Thoracic aorta (tissue), 2 donors: ENCODE results near the gene BCAR1. TPM values are rescaled to one million over a fixed set of nuclear protein-coding genes. Genes with fewer than 3 reads are reported as not detected.
A peak's percentile ranks its signal among the peaks of the same experiment; 100 is the strongest.

Experiments
- ATAC-seq: fragments of 150-250 bp; one replicate; pipeline ENCODE4 v1.8.0; 2017; ENCODE audit warnings: low read depth; ENCODE audit not compliant: insufficient number of reproducible peaks, low FRiP score
- DNase-seq: peaks from one replicate; pipeline ENCODE4 v3.0.0-alpha.2; 2020; ENCODE audit warnings: low spot score
- H3K27ac ChIP-seq, 2 donors: fragments of 200-600 bp; sonication (generic); 1 replicate in 1 of 2; 2 replicates in 1 of 2; pipeline ENCODE4 v1.5.1; 2016; ENCODE audit warnings: mild to moderate bottlenecking in 2 of 2, moderate library complexity in 2 of 2
- H3K27me3 ChIP-seq: fragments of 200-600 bp; sonication (generic); replicated peaks from 2 replicates; pipeline ENCODE4 v1.6.0; 2016; ENCODE audit warnings: mild to moderate bottlenecking; ENCODE audit not compliant: insufficient read depth
- H3K36me3 ChIP-seq: fragments of 200-600 bp; sonication (generic); one replicate; pipeline ENCODE4 v1.5.1; 2016
- H3K4me1 ChIP-seq, 2 donors: fragments of 200-600 bp; sonication (generic); 1 replicate in 1 of 2; 2 replicates in 1 of 2; pipeline versions ENCODE4 v1.5.1 to v1.6.0; 2016; ENCODE audit warnings: low read depth in 2 of 2, mild to moderate bottlenecking in 1 of 2; ENCODE audit not compliant: control insufficient read depth in 1 of 2
- H3K4me3 ChIP-seq: fragments of 200-600 bp; sonication (generic); 2 replicates; pipeline ENCODE4 v1.5.1; 2016; ENCODE audit warnings: mild to moderate bottlenecking
- H3K9me3 ChIP-seq: fragments of 200-600 bp; sonication (generic); 2 replicates; pipeline ENCODE4 v1.5.1; 2016
- CTCF ChIP-seq: fragments of 200-600 bp; sonication (generic); IDR thresholded peaks from one replicate; pipeline ENCODE4 v1.5.1; 2019; ENCODE audit warnings: antibody characterized with exemption
- total RNA-seq, 2 donors: library from RNA; depleted of rRNA; stranded (reverse); fragments of >200 nt; gene quantifications; one replicate each; pipeline versions ENCODE4 v1.1.0 to v1.2.3, GENCODE V29; 2016

Gene BCAR1
- total RNA-seq, 2 donors from 2014 or later = 116 to 166 TPM

GRCh38 chr16:75252049-75252864 lies 833 bp upstream of the BCAR1 start:
- Histone ChIP-seq H3K9me3 (no peaks in the 10 kb centered on the region), H3K4me3 (peak overlapping the region; percentile 63), H3K27me3 (no peaks in the 10 kb centered on the region), H3K4me1 (peaks cover 78 to 86% of the 10 kb centered on the region in 2 donors), H3K36me3 (no peaks in the 10 kb centered on the region), H3K27ac (peak overlapping the region; percentile 96)
- no peak for TF ChIP-seq CTCF
- ATAC-seq (no peak), DNase-seq (no peak)

- ATAC-seq = no peak
- H3K4me1 ChIP-seq = peaks cover 78 to 86% of the 10 kb centered on the region in 2 donors
Observed at GRCh38 chr16:75250809-75251279, 580 bp downstream of the BCAR1 start.

GRCh38 chr16:75250089-75250808 lies 1.2 kb downstream of the BCAR1 start:
- H3K4me1 ChIP-seq = peaks cover 73 to 85% of the 10 kb centered on the region in 2 donors
- ATAC-seq = no peak

More at GRCh38 chr16:75250809-75251279, 580 bp downstream of the BCAR1 start:
- Histone ChIP-seq H3K9me3 (no peaks in the 10 kb centered on the region), H3K4me3 (peak overlapping the region; percentile 92), H3K36me3 (no peaks in the 10 kb centered on the region), H3K27me3 (no peaks in the 10 kb centered on the region), H3K27ac (peak overlapping the region; percentile 96 to 99)
- no peak for DNase-seq
- TF ChIP-seq CTCF = no peak

GRCh38 chr16:75249441-75249840 lies 2.0 kb downstream of the BCAR1 start:
- TF ChIP-seq CTCF = no peak
- H3K4me1 ChIP-seq = peaks cover 73 to 85% of the 10 kb centered on the region in 2 donors
- H3K36me3 ChIP-seq = no peaks in the 10 kb centered on the region
- no peaks in the 10 kb centered on the region for H3K27me3 ChIP-seq
- peak overlapping the region; percentile 96 to 99 for H3K27ac ChIP-seq
- peak overlapping the region; percentile 92 for H3K4me3 ChIP-seq
- ATAC-seq (no peak), DNase-seq (no peak)
- H3K9me3 ChIP-seq = no peaks in the 10 kb centered on the region

More at GRCh38 chr16:75250089-75250808, 1.2 kb downstream of the BCAR1 start:
- no peaks in the 10 kb centered on the region for H3K27me3 ChIP-seq
- no peak for TF ChIP-seq CTCF
- H3K4me3 ChIP-seq = peak overlapping the region; percentile 92
- no peak for DNase-seq
- peak overlapping the region; percentile 96 to 99 for H3K27ac ChIP-seq
- no peaks in the 10 kb centered on the region for H3K9me3 ChIP-seq
- no peaks in the 10 kb centered on the region for H3K36me3 ChIP-seq
